ENCODE data around the gene CDC27. TPM values are rescaled to one million over a fixed set of nuclear protein-coding genes. Genes with fewer than 3 reads are reported as not detected.

The CDC27 gene
- total RNA-seq, 1 experiment from 2014 or later = 191 TPM

DNA sequence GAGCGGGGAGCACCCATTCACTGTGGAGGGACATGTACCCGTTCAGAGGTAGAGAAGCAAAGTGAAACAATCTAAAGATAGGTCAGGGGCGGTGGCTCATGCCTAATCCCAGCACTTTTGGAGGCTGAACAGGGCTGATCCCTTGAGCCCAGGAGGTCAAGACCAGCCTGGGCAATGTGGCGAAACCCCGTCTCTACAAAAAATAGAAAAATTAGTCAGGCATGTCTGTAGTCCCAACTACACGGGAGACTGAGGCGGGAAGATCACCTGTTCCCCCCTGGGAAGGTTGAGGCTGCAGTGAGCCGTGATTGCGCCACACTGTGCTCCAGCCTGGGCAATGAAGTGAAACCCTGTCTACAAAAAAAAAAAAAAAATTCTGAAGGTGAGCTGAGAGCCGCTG lies 41.8 kb upstream of the CDC27 start:
- BruUV-seq (replicated peaks) = no TSS peak
- ChIA-PET POLR2A (no interaction called here), RAD21 (ENCODE audit: low non-redundant PET in 1 of 2, low total read pairs in 2 of 2, uncharacterized antibody in 2 of 2, unreplicated experiment in 2 of 2) (interaction anchor here in 1 of 2 experiments (0.9 kb wide), 1 partner anchor 85 kb away, joined by 3 read pairs; no protein-coding TSS in a partner anchor), CTCF (interaction anchor here (2.2 kb wide), 1 partner anchor 85 kb away, joined by 19 read pairs; no protein-coding TSS in a partner anchor)
- Histone ChIP-seq H3K4me3 (replicated peaks in 1 of 2; ENCODE audit: low read depth in 1 of 2, low read length in 2 of 2) (no peak overlapping the region), H3K9ac (ENCODE audit: low read length) (no peak overlapping the region), H3K4me1 (ENCODE audit: control insufficient read depth in 1 of 2, insufficient read depth in 2 of 2, low read length in 2 of 2) (peaks cover 7 to 17% of the 10 kb centered on the region in 2 experiments), H3K79me2 (ENCODE audit: insufficient read depth, low read length) (no peaks in the 10 kb centered on the region), H3K9me2 (ENCODE audit: insufficient read depth) (no peaks in the 10 kb centered on the region), H2AFZ (ENCODE audit: low read depth, low read length, poor library complexity, severe bottlenecking) (peak overlapping the region; percentile 83), H3K27ac (ENCODE audit: low read depth, low read length) (no peak overlapping the region), H3K36me3 (ENCODE audit: control insufficient read depth in 1 of 2, insufficient read depth in 2 of 2, low read length in 2 of 2) (no peaks in the 10 kb centered on the region), H3K9me3 (ENCODE audit: control insufficient read depth in 1 of 2, insufficient read depth in 1 of 2, low read depth in 1 of 2, low read length in 2 of 2) (peaks cover 0 to 5% of the 10 kb centered on the region in 2 experiments; a peak in 1 of 4 replicates), H3K27me3 (ENCODE audit: insufficient read depth, low read length) (no peaks in the 10 kb centered on the region), H3K4me2 (ENCODE audit: low read length) (no peak overlapping the region), H4K20me1 (ENCODE audit: insufficient read depth) (no peaks in the 10 kb centered on the region)
- intact Hi-C loops (cut with micrococcal nuclease) = loop anchor here (1.0 kb wide), 1 partner anchor 384 kb away; no protein-coding TSS in a partner anchor
- DNase-seq (ENCODE audit: low read depth, low spot score) = no peak
- no peak for ATAC-seq
- TF ChIP-seq, protein P1, sequence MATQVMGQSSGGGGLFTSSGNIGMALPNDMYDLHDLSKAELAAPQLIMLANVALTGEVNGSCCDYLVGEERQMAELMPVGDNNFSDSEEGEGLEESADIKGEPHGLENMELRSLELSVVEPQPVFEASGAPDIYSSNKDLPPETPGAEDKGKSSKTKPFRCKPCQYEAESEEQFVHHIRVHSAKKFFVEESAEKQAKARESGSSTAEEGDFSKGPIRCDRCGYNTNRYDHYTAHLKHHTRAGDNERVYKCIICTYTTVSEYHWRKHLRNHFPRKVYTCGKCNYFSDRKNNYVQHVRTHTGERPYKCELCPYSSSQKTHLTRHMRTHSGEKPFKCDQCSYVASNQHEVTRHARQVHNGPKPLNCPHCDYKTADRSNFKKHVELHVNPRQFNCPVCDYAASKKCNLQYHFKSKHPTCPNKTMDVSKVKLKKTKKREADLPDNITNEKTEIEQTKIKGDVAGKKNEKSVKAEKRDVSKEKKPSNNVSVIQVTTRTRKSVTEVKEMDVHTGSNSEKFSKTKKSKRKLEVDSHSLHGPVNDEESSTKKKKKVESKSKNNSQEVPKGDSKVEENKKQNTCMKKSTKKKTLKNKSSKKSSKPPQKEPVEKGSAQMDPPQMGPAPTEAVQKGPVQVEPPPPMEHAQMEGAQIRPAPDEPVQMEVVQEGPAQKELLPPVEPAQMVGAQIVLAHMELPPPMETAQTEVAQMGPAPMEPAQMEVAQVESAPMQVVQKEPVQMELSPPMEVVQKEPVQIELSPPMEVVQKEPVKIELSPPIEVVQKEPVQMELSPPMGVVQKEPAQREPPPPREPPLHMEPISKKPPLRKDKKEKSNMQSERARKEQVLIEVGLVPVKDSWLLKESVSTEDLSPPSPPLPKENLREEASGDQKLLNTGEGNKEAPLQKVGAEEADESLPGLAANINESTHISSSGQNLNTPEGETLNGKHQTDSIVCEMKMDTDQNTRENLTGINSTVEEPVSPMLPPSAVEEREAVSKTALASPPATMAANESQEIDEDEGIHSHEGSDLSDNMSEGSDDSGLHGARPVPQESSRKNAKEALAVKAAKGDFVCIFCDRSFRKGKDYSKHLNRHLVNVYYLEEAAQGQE (IDR thresholded peaks at IDR 0.05; ENCODE audit: low read depth) = no peak
- TF ChIP-seq, protein P2, sequence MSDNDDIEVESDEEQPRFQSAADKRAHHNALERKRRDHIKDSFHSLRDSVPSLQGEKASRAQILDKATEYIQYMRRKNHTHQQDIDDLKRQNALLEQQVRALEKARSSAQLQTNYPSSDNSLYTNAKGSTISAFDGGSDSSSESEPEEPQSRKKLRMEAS (IDR thresholded peaks at IDR 0.05) = no peak
- TF ChIP-seq, protein P3, sequence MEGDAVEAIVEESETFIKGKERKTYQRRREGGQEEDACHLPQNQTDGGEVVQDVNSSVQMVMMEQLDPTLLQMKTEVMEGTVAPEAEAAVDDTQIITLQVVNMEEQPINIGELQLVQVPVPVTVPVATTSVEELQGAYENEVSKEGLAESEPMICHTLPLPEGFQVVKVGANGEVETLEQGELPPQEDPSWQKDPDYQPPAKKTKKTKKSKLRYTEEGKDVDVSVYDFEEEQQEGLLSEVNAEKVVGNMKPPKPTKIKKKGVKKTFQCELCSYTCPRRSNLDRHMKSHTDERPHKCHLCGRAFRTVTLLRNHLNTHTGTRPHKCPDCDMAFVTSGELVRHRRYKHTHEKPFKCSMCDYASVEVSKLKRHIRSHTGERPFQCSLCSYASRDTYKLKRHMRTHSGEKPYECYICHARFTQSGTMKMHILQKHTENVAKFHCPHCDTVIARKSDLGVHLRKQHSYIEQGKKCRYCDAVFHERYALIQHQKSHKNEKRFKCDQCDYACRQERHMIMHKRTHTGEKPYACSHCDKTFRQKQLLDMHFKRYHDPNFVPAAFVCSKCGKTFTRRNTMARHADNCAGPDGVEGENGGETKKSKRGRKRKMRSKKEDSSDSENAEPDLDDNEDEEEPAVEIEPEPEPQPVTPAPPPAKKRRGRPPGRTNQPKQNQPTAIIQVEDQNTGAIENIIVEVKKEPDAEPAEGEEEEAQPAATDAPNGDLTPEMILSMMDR (IDR thresholded peaks at IDR 0.05 in 2 of 3, conservative IDR thresholded peaks at IDR 0.05 in 1 of 3; ENCODE audit: borderline replicate concordance in 1 of 3, insufficient read depth in 1 of 3, low read depth in 2 of 3, low read length in 2 of 3) = no peak
- TF ChIP-seq FOSL1 (IDR thresholded peaks at IDR 0.05; ENCODE audit: low read depth) (no peak), EGR1 (IDR thresholded peaks at IDR 0.05; ENCODE audit: low read depth) (no peak), JUND (IDR thresholded peaks at IDR 0.05) (no peak), YY1 (IDR thresholded peaks at IDR 0.05; ENCODE audit: extremely low read depth, insufficient replicate concordance, low read depth, low read length) (no peak), POLR2AphosphoS5 (IDR thresholded peaks at IDR 0.05; ENCODE audit: low read depth, low read length) (no peak), ELF1 (IDR thresholded peaks at IDR 0.05; ENCODE audit: borderline replicate concordance, low read depth) (no peak)
- TF ChIP-seq, protein P4, sequence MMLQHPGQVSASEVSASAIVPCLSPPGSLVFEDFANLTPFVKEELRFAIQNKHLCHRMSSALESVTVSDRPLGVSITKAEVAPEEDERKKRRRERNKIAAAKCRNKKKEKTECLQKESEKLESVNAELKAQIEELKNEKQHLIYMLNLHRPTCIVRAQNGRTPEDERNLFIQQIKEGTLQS (IDR thresholded peaks at IDR 0.05) = no peak

Data from HCT116 (cell line).